Stimulated activated naive CD8-positive, alpha-beta T cell treated with anti-CD3 and anti-CD28 coated beads, Interleukin-15, Interleukin-2, amounts not matched to agents 100 U/mL and 50 U/mL, for 24 hours (primary cell): ENCODE results near the gene QRICH2.
"Not testable (repeated sequence)": the region's sequence is repeated elsewhere in the genome, so short reads cannot be mapped to it uniquely, and the experiment has no call there.

ENCODE experiments used
- ATAC-seq: fragments of 150-1000 bp; cut with Tn5 transposase; one replicate; pipeline ENCODE4 v1.10.0; 2021
- DNase-seq: peaks from one replicate; pipeline ENCODE4 v3.0.0; 2021

The QRICH2 gene

DNA sequence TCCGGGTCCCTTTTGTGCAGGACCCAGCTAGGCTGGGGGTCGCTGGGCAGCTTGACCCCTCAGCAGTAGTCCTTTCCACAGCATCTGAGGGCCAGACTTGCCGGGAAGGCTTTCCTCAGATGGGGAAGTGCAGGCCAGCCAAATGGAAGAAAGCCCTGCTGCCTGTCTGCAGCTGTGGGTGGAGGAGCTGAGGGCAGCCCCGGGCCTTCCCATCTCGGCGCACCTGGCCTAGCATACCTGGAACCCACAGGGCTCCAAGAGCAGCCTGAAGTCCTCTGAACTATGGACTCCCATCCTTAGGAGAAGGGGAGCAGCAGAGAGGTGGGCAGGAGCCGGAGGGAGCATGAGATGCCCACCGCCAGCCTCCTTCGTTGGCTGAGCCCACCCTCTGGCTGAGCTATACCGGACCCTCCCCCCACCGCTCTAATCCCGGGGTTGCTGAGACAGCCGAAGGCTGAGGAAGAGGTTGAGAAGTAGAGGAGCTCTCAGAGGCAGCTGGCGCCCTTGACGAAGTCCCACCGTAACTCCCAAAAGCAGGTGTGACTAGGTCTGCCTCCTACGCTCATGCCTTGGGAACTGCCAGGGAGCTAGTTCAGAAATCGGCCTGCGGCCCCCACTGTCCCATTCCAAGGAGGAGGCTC is 29.7 kb downstream of the QRICH2 start:
- ATAC-seq = no peak
- no peak for DNase-seq

DNA sequence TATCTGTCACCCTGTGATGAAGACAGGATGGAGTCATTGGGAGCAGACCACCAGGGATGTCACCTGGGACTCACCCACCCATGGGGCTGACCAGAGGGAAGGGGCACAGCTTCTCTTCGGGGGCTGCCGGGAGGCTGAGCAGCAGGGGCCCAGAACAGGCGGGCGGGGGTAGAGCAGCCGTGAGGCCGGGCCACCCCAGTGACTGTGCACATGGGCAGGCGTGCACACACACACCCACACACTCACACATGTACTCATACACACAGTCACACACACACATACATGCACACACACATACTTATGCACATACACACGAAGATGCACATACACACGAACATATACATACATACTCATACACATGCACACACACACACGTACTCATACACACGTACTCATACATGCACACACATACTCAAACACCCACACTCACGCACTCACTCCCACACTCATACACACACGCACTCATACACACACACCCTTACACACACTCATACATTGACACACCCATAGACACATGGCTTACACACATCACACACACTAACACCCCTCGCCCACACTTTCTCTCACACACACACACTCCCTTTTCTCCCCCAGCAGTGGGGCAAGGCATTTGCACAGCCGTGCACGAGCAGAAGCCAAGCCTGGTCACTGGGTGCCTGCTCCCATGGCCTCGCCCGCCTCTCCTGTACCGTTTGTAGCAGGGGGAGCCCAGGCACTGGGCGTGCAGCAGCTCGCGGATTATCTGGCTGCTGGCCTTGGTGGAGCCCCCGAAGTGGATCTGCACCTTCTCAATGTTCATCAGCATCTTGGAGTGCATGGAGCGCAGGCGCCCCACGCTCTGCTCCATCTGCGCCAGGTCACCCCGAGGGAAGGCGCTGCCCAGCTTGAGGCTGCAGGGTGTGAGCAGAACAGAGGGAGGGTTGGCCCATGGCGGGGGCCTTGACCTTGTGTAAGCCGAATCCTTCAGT is 30.5 kb downstream of the QRICH2 start:
- no peak for ATAC-seq

DNA sequence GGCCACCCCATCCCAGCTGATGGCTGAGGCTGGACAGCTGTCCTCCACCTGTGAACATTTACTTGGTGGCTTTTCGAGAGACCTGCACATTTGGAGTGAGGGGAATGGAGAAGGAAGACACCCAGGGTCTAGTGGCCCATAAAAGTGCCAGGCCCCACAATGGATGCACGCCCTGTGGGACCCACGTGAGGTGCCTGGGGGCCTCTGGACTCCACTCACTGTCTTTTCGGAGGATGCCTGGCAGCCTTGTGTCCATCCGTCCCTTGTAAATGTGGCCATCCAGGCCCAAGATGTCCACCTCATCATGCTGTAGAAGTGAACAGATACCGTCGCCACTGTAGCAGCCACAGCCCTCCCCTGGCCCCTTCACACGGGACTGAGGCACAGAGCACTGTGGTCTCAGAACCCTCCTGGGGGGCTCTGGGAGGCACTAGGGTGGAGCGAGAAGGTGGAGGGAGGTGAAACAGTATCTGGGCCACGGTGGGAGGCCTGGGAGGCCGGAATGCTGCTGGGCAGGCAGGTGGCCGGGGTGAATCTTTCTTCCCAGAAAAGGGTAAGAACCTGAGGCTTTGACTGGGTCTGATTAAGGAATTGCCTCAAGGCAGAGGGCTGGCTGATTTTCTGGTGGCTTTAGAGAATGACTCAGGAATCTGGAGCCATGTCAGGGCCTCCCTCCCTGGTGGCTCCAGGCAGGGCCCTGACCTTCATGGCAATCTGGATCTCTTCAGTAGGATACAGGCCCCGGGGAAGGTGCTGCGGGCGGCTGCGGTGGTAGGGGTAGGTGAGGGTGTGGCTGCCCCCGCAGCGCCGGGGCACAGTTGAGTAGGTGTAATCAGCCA is 31.4 kb downstream of the QRICH2 start:
- ATAC-seq (no peak), DNase-seq (no peak)

More for the DNA sequence above, 30.5 kb downstream of the QRICH2 start:
- DNase-seq = no peak

DNA sequence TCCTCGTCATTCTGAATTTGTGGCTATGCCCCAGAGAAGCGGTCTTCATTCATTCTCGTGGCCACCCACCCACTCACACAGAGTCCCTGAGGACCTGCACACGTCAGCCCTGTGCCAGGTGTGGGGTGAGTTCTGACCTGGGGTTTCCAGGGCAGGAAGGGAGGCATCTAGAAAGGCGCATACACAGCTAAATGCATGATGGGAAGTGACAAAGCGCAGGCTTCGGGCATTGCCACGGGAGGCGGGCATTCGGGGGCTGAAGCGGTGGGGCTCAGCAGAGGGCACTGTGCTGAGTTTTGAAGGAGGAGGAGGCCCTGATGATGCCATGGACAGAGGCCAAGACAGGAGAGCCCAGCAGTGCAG is 32.0 kb downstream of the QRICH2 start:
- peak; percentile 39 for DNase-seq
- ATAC-seq = no peak

DNA sequence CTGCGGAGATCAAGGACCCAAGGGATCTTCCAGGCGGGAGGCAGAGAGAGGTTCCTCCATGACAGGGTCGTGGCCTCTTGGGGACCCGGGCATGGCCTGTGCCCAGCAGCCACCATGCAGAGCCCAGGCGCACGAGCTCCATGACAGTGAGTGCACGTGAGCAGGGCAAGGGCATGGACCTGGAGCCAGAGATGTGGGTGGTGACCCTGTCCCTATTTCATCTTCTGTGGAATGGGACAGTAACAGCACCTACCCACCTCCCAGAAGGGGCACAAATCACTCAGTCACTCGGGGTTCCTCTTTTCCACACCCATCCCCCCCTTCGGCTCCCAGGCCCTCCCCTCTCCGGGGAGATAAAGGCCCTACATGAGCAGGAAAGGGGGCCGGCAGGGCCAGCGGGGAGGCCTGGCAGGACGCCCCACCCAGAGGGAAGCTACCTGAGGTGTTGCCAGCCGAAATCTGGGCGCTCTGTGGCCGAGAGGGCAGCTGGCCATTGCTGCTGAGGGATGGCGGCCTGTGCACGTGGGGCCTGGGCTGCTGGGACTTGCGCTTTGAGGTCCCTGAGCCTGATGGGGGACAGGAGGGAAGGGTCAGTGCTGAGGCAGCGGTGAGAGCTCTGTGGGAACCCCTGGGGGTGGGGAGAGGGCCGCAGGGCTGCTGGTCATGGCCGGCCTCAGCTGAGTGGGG is 32.6 kb downstream of the QRICH2 start:
- ATAC-seq (no peak), DNase-seq (no peak)

DNA sequence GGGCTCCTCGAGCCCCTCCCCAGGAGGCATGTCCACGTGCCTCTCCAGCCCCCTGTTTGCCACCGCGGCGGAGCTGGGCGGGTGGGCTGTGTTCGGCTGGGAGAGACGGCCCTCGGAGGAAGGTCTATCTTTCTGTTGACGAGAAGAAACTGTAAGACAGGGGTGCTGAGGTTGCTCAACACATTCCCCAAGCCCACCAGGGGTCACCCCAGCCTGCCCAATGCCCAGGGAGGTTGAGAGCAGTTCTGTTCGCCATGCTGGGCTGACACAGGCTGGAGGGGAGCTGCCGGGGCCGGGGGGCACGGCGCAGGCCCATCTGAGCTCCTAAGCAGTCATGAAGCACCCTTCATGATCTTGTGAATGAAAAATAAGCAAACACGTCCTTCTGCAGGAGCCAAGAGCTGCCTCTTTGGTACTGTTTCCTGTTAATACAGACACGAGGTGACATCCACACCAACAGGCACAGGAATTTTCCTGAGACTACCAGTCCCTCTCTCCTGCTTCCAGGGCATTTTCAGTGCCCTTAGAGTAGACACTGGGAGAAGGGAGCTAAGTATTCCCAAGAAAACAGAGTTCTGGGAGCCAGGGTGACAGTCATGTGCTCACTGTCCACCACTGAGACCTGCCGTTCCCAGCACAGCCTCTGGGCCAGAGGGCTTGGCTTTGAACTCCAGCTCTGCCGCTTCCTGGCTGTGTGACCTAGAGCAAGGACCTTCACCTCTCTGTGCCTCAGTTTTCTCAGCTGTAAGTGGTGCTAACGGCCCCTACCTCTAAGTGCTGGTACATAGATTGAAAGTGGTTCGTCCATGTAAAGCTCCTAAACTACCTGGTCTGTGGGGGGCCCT is 33.7 kb downstream of the QRICH2 start:
- DNase-seq (peak; percentile 17), ATAC-seq (no peak)

DNA sequence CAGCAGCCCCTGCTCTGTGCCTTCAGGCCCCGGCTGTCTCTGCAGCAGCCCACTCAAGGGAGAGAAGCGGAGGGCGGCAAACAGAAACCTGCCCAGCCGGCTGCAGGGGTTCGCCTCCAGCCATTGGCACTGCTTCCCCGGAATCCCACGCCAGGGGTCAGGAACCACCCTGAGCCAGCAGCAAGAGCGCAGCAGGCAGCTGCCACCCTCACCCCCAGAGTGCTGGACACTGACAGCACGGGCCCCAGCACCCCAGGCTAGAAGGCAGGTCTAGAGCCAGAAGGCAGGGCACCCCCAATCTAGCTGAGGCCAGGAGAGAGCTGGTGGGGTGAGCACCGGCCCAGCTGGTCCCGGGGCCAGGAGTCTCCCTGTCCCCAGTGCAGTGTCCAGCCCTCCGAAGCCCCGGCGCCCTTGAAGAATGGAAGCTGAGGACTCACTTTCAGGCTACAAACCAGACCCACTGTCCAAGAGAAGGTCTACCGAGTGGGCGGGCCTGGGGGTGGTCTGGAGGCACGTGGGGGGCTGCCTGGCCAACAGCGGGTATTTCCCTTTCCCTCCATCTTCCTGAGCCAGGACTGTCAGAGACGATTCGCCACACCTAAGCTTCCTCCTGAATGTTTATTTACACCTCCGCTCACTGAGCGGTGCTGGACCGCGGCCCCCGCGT is 34.5 kb downstream of the QRICH2 start:
- no peak for ATAC-seq
- DNase-seq = peak; percentile 25

DNA sequence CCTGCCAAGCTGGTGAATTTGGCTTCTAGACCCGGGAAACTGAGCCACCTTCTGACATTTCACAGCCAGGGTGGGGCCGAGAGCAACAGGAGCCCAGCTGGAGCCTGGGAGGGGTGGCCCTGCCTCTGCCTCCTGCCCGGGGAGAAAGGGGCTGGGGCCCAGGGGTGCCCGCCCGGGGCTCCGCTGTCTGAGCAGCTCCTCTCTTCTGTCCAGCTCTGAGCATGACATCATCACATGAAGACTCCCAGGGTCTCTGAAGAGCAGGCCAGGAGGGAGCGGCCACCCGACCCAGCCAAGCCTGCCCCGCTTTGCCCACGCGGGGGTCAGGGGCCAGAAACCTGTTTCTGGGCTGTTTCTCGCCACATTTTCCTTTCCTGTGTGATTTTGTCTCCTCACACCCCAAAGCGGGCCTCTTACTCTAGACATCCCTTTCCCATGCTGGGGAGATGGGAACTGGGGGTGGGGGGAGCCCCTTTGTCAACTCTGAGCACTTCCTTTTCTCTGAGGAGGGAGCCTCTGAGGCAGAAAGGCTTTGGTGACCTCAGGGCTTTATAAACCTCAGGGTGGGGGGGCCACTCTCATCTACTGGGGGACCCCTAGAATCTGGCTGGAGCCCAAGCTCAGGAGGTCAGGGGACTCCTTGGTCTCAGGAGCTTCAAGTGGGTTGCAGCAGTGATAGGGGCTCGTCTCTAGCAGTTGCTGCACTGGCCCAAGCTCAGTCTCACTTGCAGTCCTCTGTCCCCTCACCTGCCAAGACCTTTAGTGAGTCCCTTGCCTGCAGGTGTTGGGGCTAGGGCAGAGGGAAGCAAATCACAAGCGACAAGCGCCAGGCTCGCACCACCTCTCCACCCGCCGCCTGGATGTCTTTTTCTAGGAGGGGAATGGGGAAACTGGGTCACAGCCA is 35.3 kb downstream of the QRICH2 start:
- DNase-seq (peak; percentile 82), ATAC-seq (peak; percentile 45)

DNA sequence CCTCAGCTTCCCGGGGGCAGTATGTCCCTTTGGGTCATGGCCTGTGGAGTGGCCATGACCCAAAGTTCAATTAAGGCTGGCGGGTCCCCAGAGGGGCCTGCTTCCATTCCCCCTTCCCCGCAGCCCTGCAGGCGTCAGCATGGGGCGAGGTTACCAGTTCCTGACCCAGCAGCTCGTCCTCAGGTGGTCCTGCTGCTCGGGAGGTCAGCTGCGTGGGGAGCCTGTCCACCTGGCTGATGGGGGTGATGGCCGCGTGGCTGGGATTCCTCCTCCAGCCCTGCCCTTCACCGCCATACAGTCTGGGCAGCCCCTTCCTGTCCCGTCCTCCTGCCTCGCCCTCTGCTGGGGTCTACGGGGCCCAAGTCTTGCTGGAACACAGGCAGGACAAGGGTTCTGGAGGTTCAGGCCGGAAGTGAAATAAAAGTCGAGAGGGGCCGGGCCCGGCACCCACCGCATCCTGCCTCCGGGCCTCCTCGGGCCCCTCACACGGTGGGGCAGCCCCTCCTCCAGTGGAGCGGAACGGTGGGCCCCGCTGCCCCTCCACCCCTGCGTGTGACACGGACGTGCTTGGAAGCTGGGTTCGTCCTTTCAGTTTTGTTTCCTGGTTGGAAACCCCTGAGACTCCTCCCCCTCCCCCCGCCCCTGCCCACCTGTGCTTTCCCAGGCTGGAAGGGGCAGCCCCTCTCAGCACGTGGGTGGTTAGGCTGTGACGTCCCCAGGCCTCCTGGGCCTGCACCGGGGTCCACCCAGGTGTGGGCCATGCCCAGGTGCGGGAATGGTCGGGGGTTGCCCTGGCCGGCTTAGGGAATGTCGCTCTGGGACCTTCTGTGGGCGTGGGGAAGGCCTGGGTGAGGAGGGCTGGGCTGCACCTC is 36.2 kb downstream of the QRICH2 start:
- ATAC-seq = peak; percentile 67
- peak; percentile 95 for DNase-seq

DNA sequence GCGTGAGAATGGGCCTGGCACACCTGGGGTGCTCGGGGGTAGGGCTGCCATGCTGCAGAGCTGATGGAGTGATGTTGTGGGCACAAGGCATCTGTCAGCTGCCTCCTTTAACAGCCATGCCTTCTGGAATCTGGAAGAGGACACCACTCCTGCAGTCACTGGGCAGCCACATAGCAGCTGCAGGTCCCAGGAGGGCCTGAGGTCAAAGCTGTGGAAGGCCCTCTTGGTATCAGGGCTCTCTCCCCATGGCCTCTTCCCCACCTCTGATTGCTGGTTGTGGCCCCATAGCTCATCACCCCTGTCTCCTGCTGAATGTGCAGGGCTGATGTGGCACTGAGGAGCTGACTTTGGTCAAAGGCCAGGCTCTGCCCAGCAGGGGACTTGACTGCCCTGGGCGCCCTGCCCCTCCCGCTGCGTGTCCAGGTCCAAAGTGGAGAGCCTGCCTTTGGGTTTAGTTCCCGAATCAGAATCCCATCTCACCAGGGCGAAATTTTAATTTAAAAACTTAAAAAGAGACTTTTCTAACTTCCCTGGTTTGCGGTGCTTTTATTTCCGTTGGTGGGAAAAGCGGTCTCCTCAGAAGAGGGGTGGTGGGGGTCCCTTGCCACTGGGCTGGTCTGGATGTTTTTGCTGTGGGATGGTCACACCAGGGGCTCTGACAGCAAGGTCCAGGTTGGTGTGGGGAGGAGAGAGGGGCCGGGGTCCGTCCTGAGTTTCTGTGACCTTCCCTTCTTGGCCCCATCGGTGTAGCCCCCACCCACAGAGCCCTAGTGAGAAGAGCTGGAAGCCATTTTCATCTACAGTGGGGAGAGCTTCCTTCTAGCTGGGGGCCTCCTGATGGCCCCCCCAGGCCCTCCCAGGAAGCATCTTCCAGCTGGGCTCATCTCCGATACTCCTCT is 37.1 kb downstream of the QRICH2 start:
- DNase-seq = peak; percentile 51
- no peak for ATAC-seq

DNA sequence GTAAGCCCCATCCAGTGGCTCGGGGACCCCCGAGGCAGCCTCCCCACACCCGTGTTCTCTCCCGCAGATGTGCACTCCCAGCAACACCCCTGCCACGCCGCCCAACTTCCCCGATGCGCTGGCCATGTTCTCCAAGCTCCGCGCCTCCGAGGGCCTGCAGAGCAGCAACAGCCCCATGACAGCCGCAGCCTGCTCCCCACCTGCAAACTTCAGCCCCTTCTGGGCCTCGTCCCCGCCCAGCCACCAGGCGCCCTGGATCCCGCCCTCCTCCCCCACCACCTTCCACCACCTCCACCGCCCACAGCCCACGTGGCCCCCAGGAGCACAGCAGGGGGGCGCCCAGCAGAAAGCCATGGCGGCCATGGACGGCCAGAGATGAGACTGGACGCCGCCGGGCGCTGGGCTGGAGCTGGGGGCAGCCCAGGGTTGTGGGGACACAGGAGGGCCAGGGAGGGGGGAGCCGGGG is 37.9 kb downstream of the QRICH2 start:
- ATAC-seq = no peak
- peak; percentile 78 for DNase-seq

DNA sequence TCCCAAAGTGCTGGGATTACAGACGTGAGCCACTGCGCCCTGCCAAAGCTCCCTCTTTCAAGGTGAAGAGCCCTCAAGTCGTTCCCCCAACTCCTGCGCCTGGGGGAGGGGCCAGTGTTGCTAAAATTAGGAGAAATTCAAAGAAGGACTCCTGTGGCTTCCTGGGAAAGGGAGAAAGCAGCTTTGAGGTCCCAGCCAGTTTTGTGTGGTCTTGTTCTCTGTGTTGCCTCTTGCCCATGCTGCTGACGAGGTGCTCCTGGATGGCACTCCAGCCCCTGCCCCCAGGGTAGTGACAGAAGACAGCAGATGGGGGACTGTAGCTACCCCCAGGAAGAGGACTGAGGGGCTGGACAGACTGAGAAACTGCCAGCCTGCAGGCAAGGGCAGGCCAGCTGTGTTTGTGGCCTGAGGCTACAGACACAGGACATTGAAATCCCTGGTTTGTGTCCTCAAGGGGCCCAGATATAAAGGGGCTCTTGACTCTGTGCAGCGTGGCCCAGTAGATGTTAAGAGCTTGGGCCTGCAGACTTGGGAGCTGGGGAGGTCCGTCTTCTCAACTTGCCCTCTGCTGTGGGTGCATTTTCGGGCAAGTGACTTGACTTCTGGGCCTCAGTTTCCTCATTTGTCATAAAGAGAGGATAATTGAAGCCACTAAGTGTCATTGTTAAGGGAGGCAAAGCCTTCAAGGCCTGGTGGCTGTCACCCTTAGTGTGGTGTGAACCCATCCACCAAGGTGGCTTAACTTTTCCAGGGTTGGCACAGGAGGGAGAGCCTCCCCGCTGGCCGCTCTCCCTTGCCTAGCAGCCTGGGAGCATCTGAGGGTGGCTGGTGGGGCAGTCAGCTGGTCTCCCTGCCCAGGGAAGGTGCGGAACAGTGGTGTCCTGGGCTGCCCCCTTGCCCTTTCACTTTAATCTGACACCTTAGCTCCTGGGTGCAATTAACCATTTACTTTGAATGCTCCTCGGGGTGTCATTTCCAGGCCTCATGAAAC is 38.8 kb downstream of the QRICH2 start:
- ATAC-seq (no peak), DNase-seq (peak; percentile 43)

DNA sequence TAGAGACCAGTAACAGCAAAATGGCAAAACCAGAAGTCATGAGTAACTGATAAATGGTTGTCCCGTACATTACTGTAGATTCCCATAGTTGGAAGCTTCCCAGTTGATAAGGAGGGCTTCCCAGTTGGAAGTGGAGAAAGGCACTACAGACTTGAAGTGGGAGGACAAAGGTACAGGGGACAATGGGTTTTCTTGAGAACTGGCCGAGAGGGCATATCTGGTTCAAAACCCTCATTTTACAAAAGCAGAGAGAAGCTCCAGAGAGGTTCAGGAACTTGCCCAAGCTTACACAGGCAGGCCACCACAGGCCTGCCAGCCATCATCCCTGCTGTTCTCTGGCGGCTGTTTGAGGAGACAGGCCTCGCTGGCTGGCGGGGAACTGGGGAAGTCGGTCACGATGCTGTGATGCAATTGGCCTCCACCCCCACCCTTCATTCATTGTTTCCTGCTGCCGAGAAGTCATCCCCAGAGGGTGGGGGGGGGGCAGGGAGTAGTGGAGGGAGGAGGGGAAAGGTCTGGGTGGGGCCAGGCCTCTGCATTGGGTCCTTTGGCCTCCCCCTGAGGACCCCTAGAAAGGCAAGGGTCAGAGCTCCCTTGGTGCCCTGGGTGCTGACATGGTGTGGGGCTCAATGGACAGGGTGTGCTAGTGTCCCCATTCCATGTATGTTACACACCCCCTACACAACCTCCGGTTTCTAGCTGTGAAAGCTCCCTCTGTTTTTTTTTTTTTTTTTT is 39.9 kb downstream of the QRICH2 start:
- ATAC-seq (peak; percentile 2), DNase-seq (peak; percentile 86)

DNA sequence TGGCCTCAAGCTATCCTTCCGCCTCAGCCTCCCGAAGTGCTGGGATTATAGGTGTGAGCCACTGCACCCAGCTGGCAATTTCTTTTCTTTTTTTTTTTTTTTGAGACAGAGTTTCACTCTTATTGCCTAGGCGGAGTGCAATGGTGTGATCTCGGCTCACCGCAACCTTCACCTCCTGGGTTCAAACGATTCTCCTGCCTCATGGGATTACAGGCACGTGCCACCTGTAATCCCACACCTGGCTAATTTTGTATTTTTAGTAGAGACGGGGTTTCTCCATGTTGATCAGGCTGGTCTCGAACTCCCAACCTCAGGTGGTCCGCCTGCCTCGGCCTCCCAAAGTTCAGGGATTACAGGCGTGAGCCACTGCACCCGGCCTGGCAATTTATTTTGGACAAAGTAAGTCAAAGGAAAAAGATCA is 40.5 kb downstream of the QRICH2 start:
- ATAC-seq = not testable (repeated sequence)
- DNase-seq = peak; percentile 38

DNA sequence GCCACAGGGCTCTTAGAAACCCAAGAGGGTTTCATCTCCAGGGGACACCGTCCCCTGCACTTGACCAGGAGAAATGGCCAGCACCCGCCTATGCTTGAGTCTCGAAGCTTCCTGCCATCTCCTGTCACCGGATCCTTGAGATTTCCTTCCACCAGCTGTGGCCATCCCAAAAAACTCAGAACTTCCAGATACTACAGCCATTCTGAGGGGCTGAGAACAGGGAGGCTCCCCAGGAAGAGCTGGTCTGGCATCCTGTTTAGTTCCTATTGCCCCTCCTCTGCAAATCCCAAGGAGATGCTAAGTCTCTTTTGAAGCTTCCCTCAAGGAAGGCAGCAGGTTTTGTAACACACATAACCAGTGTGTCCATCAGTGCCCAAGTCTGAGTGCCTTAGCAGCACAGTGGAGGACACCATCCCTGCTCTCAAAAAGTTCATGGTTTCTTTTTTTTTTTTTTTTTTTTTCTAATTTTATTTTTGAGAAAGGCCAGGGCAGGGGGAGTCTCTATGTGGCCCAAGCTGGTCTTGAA is 41.0 kb downstream of the QRICH2 start:
- DNase-seq (peak; percentile 17), ATAC-seq (no peak)
